GM11168 (cell line): ENCODE data around the gene SLC13A5.

Source experiments
- in situ Hi-C: fragments of 300-500 bp; cut with MboI; formaldehyde crosslinking; loops from one replicate; pipeline ENCODE4 v1.12.0; 2022; ENCODE audit warnings: low sequenced_read_pairs; ENCODE audit not compliant: unreplicated experiment

The SLC13A5 gene

DNA sequence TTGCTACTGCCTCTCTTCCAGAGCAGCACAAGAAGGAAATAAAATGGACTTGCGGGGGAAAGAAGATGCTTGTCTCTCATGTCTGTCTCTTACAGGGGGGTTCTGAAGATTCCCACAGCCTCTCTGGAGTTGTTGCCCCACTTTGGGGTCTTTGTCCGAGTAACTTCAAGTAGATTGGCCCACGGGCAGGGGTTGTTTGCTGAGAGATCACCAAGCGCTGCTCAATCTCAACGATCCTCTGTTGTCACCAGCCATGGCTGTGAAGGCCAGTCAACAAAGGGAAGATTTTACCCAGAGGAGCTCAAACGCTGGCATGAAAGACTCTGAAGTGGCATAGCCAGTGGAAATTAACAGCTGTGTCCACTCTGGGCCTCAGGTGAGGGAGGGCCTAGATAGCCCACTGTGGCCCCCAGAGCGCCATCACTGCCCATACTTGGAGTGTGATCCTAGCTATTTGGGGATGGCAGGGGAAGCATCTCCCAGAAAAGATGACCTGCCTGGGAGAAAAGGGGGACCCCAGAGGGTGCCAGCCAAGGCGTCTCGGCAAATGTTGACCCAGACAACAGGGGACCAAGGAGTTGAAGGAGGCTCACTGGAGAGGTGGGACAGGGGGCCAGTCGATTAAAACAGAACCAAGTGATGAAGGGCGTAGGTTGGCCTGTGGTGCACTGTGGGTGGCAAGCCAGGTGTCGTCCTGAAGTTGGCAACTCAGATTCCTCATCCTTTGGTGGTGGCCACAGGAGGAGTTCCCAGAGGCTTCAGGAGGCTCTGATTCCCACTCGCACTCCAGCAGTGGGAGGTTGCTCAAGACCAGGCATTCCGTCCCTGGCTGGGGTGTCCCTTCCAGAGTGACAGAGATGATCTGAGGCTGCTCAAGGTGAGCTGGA, 28.0 kb downstream of the SLC13A5 start:
- in situ Hi-C loops: no loop called here

DNA sequence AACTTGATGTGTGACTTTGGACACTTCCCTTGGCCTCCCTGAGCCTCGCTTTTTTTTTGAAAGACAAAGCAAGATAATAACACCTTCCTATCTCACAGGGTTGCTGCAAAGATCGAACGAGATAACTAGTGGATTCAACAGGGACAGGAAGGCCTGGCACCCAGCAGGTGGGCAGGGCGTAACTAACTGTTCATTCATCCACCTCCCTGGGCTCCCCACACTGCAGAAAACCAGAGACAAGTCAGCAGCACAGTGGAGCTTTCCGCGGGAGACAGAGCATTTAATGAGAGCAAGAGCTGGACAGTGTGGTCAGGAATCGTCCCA, 28.7 kb downstream of the SLC13A5 start:
- in situ Hi-C loops: no loop called here

DNA sequence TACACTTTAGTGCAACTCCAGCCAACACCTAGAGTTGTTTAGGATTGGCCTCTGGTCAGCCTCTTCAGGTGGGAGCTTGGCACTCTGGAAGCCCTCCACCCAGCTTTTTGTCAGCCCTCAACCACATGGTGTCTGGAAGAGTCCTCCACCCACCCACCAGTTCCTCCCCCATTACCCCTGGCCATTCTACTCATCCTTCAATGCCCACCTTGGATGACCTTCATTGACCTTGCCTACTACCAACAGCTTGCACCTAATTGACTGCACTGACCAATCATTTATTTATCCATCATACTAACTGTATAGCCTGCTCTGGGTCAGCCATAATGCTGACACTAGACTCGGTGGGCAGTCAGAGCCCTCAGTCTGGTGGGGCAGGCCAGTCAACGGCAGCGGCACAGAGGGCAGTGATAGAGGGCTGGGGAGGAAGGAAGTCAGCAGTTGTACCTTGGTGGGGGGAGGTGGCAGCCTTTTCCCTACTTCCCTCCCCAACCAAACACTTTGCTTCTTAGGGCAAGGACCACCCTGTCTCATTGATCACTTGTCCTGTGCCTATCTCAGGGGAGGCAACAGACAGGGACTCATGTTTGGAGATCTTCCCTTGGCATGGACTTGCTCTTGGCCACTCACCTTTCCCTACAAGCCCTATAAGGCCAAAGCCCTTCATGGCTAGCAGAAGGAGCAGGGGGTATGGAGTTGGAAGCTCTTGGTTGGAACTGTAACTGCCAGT, 29.3 kb downstream of the SLC13A5 start:
- in situ Hi-C loops: no loop called here

DNA sequence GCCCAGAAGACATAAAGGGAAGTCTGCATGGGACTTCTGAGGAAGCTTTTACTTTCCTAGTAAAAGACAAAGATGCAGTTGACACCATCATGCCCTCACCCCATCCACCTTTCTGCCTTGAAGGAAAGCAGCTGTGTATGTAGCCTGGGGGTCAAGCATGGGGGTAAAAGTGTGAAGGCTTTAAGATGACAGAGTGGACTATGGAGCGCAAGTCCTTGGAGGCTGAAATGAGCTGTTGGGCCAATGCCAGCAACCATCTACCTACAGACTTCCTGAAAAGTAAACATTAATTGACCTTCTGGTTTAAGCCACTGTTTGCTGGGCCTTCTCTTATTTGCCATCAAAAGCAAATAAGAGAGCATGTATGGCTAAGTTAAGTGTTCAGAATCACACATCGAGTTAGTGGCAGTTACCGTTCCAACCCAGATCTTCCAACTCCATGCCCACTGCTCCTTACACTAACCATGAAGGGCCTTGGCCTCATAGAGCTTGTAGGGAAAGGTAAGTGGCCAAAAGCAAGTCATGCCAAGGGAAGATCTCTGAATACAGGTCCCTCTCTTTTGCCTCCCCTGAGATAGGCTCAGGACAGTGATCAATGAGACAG, 30.0 kb downstream of the SLC13A5 start:
- in situ Hi-C loops: no loop called here

DNA sequence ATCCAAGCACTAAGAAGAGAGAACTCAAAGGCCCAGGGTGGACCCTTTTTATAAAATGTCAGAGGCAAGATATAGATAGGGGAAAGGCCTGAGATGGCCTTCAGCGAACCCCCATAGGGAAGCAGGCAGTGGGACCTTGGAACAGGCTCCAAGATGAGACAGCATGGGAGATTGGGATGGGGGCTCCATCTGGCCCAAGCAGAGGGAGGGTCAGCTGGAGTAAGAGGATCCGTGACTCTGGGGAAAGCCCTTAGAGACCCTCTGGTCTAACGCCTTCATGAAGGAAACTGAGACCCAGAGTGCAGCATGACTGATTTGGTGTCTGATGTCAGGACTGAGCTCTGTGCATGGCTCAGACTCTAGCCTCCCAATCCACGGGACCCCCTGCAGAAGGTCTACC, 30.8 kb downstream of the SLC13A5 start:
- in situ Hi-C loops: no loop called here

DNA sequence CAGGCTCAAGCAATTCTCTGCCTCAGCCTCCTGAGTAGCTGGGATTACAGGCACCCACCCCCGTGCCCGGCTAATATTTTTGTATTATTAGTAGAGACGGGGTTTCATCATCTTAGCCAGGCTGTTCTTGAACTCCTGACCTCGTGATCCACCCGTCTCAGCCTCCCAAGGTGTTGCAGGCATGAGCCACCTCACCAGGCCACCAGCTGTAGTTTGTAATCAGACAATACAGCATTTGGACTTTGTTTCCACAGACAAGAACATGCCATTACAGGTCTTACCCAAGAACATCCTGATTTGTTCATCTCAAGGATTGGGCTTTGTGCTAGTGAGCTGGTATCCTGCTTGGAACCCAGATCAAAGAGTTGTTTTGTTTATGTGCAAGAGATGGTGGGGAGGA, 31.5 kb downstream of the SLC13A5 start:
- in situ Hi-C loops: no loop called here

DNA sequence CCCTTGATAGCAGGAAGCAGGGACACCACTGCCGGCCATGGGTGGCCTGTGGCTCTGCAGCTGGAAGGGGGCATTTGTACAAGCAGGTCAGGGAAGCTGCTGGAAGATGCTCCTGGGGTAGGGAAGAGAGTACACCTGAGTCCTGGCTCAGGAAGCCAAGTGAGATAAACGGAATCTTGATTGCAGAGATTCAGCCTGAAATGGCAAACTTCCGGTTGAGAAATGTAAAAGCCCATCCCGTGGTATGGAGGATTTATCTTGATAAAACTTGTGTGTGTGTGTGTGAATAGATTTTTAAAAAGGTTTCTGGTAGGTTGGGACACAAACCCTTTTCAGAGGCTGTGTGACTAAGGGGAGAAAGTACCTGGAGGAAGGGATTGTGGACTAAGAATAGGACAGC, 32.0 kb downstream of the SLC13A5 start:
- in situ Hi-C loops: no loop called here

DNA sequence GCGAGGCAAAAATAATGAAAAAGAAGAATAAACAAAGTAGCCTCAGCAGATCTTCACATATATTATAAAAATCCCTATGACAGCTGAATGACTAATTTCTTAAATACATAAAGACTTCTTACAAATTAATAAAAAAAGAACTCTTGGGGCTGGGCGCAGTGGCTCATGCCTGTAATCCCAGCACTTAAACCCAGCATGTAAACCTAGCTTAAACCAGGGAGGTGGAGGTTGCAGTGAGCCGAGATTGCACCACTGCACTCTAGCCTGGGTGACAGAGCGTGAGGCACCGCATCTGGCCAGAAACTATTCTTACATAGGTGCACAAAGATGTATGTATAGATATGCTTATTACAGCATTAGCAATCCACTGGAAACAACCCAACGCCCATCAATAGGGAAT, 33.9 kb downstream of the SLC13A5 start:
- in situ Hi-C loops: no loop called here

DNA sequence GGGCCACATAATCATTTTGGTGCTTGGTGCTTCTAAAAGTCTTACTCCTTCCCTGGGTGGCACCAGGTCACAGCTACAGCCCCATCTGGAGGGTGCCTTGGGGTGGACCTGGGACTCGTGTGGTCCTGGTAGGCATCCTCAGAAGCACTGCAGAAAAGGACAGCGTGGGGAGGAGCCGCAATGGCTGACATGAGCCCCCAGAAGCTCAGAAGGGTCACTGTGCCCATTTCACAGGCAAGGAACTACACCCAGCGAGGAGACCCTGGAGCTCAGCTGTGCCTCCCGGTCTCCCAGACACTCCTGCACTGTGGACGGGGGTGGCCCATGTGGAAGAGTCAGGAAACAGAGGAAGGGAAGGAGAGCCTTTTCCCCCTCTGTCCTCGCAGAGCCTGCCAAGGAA, 35.2 kb downstream of the SLC13A5 start:
- in situ Hi-C loops: no loop called here

DNA sequence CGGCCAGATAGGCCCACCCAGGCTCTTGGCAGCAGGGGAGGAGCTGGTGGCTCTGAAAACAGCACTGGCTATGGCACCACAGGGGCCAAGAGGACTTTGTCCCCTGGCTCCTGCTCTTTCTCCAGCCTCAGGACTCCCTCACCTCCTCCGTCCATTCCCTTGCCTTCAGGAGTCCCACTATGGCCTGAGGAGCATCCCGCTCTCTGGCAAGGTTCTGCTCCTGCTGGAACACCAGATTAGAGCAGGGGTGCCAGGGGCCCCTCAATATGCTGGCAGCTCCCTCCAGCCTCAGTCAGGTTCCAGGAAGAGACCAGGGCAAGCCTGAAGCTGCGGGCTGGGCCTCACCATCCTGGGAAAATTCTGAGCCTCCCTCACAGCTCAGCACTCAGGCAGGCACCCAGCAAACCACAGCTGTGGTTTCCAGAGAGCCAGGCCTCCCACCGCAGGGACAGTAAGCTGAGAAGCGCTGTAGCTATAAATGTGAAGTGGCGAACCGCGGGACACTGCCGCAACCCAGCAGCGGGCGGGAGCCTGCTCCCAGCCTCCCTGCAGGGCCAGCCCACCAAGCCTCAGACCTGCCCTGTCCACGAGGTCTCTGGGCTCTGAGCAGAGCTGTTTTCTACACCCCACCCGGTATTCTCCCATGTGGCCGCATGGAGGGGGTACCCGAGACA, 35.9 kb downstream of the SLC13A5 start:
- in situ Hi-C loops: no loop called here

DNA sequence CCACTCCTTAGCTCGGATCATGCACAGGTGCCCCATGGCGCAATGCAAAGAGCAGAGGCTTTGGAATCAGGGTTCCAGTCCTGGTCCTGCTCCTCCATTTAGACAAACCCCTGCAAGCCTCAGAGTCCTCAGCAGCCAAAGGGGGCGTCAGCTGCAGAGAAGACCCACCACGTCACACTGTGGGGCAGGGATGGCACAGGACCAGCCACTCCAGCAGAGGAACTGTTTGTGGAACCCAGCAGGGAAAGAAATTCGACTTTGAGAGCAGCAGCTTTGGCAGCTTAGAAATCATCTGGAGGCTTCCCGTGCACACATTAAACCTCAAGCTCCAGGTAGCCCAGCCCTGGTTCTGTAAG, 36.4 kb downstream of the SLC13A5 start:
- in situ Hi-C loops: no loop called here

DNA sequence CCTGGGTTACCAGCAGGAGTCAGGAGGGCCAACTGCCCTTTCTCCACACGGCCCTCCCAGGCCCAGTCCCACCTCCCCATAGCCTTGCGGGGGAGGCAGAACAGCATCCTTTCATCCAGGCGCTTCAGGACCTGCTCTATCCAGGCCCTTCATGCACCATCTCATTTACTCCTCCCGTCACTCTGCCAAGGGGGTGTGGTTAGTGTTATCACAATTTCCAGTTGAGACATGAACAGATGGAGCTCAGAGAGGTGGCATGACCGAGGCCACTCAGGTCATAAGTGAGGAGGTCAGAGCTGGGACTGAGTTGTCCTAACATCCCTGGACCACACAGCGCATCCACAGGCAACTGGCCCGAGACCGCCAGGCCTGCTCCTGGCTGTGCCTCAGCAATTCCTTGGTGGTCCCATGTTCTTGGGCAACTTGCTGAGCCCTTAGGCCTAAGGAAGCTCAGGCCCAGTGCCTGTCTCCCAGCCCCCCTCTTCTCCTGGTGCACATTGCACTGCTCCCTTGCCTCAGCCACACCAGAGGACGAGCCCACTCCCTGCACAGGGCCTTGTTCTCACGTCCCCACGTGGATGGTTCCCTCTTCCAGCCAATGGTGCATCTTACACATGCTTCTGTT, 37.9 kb downstream of the SLC13A5 start:
- in situ Hi-C loops: no loop called here

DNA sequence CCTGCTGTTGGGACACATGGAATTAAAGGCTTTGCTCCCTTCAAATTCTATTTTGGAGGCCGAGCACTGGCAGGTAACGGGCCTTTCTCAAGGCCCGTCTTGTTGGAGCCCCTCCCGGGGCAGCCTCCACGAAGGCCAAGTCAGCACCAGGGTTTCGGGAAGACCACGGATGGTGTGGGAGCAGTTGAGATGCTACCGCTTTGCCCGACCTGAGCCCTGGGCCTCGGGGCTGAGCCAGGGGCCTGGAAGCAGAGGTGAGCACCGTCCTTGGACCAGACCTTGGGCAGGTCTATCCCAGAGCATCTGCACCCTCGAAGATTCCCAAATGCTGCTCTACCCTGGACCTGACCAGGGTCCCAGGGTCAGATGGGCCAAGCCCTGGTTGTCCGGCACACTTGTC, 38.6 kb downstream of the SLC13A5 start:
- in situ Hi-C loops: no loop called here

DNA sequence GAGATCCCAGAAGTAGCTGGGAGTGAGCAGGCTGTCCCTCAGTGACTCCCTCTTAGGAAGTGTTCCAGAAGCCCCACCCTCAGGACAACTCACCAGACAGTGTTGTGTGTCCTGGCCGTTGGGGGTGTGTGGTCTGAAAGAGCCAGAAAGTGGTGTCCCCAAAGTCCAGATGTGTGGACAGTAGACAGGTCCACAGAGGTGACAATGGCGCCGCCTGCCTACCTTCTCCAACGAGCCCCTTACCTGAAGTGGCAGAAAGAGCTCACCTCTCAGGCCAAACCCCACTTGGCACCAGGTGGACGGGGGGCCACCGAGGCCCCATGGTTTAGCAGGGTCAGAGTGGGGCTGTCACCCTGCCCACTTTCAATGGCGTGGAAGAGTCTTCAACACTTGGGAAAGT, 41.7 kb downstream of the SLC13A5 start:
- in situ Hi-C loops: no loop called here

DNA sequence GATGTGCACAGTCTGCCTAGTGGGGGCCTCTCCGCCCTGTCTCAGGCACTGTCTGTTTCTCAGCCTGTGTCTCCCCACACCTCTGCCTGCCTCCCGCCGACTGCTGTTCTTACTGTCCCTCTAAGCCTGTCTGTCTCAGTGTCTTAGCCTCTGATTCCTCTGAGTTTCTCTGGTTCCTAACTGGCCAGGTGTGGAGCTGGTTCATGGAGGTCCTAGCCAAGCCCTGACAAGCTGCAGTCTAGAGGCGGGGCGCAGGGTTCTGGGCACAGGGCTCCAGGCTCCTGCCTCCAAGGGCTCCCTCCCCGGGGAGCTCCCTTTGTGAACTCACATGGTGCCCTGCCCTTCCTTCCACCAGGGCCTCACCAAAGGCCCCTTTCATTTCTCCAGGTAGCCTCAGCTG, 42.2 kb downstream of the SLC13A5 start:
- in situ Hi-C loops: no loop called here

DNA sequence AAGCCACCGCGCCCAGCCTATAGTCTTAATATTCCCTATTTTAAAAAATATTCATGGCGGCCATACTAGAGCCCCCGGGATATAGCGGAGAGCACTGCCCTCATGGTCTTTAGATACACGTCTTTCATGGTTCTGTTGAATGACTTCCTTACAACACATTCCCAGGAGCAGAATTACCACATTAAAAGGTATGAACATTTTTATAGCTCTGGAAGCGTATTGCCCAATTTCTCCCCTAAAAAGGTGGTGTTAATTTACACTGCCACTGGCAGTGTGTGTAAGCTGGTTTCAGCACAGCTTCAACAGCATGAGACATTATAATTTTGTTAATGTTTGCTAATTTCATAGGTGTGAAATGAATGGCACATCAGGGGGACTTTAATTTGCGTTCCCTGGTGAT, 42.6 kb downstream of the SLC13A5 start:
- in situ Hi-C loops: no loop called here

DNA sequence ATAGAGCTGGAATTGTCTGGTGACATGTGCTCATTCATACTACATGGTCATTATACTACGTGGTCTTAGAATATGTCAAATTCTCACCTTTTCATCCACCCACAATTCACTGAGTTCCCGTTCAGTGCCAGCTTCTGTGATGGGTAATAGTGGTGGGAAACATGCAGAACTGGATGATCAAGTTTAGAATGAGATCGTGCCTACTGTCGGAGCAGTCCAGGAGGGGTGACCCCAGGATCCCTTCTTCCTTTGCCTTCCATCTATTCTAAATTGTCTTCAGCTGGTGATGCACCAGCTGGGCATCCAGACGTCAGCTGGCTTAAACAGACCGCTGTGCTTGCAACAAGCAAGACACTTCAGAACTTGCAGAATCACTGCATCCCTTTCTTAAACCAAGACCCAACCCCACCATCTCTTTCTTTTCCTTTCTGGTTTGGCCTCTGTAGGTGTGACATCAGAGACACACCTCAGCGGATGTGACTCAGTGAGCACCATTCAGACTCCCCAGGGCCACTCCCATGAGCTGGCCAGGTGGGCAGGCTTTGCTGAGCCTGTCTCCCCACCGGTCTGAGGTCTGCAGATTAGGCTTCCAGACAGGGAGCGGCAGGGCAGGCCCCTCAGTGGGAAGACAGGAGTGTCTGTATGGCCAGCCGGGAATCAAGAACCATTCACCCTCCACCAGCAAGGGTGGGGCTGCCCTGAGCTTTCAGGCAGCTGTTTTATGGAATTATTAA, 43.5 kb downstream of the SLC13A5 start:
- in situ Hi-C loops: loop anchor here (10.0 kb wide), 1 partner anchor 165 kb away; the partner anchor contains the start of gene TEKT1

DNA sequence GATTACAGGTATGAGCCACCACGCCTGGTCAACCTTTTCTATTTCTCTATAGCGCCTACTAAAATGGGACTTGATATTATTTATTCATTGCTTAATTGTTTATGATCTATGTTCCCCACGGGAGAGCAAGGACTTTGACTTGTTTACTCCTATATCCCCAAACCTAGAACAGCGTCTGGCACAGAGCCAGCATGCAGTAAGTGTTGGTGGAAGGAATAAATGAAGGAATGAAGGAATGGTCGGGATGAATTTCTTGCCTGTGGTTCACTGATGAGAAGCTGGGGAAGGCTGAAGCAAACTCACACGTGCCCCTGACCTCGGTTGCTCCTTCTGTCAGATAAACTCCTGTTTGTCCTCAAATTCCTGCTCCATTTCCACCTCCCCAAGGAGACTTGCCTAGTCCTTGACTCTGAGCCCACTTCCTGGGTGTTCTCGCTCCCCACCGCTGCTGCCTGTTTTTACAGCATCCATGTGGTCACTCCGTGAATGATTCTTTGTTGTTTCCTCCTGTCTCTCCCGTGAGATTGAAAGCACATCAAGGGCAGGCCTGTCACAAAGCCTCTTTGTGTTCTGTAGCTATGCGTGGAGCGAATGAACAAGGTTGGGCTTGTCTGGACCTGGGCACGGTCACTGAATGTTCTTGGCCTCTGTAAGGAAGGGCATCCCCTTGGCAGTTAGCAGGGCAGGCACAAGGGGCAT, 44.3 kb downstream of the SLC13A5 start:
- in situ Hi-C loops: loop anchor here (10.0 kb wide), 1 partner anchor 166 kb away; the partner anchor contains the start of gene TEKT1

DNA sequence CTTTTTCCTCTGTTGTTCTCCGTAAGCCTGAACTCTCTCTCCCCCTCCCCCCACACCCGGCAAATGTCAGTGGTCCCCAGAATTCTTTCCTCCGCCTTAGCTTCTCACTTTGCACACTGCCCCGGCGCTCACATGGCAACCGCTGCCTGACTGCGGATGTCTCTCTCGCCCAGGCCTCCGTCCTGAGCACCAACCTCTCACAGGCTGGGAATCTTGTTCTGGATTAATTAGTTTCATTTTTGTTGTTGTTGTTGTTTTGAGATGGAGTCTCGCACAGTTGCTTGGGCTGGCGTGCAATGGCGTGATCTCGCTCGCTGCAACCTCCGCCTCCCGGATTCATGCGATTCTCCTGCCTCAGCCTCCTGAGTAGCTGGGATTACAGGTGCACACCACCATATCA, 45.0 kb downstream of the SLC13A5 start:
- in situ Hi-C loops: loop anchor here (10.0 kb wide), 1 partner anchor 167 kb away; the partner anchor contains the start of gene TEKT1
